GM12873 (cell line): Measurements from ENCODE around the gene ARPC5L.
A peak's percentile ranks its signal among the peaks of the same experiment; 100 is the strongest.

Experiments used
- CTCF ChIP-seq: IDR thresholded peaks from 2 replicates; pipeline ENCODE4 v1.5.1; 2012; ENCODE audit warnings: low read depth, mild to moderate bottlenecking, moderate library complexity, low read length, control low read depth; ENCODE audit not compliant: insufficient read depth; ENCODE audit errors: missing control alignments

The ARPC5L gene

DNA sequence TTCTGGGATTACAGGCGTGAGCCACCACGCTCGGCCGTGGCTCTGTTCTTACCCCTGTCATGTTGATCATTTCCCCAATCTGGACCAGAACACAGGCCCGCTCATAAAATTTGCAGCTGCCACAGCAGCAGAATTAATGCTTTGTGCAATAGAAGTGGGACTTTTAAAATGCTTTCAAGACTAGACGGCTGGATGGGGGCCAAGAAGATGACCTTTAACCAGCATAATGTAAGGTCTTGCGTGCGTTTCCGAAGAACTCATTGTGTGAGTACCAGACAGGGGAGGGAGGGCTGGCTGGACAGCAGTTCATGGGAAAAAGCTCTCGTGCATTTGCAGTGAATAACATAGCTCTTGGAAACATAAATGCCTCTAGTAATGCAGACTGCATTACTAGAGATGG is 12.1 kb upstream of the ARPC5L start:
- no peak for TF ChIP-seq CTCF

DNA sequence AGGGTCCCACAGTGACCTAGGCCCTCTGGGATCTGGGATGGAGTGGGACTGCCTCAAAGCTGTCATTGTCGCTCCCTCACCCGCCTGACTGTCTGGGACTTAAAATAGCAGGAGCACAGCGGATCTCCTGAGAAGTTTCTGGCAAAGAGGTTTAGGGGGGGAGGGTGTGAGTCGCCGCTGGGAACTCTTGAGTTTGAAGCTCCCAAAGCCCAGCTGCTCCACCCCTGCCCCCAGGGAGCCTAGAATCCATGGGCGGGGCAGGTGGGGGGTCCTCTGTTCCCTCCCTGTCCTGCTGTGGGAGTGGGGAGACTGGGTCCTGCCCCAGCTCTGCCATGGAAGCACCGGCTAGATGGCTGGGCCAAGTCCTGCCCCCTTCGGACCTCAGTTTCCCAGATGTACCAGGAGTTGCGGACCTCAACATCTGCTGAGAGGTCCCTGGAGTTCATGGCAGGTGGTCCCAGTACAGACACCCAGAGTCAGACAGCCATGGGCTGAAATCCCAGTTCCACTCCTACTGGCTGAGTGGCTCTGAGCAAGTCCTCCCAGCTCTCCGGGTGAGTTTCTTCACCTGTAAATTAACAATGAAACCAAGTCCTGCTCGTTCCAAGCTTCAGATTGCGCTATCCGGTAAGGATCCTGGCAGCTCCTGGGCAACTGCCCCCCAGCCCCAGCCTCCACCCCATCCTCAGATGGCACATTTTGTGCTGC is 9.7 kb upstream of the ARPC5L start:
- TF ChIP-seq CTCF, result no peak

GRCh38 chr9:124852829-124853531 is 8.9 kb upstream of the ARPC5L start, which contains the start of gene WDR38:
Gene WDR38, plus strand, starts transcription at chr9:124853460. Its CDS starts 72 bp downstream, at chr9:124853532.
- peak; percentile 85 for TF ChIP-seq CTCF

DNA sequence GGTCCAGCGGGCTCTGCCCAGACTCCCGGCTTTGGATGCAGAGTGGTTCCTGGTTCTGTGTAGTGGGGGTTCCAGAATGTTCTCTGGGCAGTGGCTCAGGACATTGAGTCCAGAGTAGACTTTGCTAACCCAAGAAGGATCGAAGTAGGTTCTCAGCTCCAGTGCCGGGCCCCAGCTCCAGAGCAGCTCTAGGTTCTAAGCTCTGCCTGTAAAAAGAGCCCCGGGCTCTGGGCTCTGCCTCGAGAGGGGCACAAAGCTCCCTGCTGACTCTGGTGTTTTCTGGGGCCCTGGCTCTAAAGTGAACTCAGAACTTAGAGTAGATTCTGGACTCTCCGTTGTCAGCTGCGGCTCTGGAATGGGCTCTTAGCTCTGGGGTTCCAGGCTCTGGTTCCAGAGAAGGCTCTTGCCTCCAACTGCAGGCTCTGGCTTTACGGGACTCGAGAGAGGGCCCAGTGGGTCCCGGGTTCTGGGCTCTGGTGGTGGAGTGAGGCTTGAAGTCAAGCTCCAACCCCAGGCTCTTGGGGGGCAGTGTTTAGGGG is 8.3 kb upstream of the ARPC5L start:
- no peak for TF ChIP-seq CTCF

DNA sequence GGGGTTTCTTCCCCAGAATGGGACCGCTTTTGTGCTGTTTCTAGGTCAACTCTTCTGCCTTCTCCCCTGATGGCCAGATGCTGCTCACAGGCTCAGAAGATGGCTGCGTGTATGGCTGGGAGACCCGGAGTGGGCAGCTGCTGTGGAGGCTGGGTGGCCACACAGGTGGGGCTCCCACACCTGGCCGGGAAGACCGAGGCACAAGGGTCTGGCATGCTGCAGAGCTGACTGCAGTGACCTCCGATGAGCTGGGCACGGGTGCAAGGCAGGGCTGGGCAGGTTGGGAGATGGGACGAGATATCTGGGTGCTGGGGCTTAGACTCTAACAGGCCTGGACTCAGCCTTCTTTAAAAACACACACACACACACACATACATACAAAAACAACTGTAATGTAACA is 7.8 kb upstream of the ARPC5L start:
- no peak for TF ChIP-seq CTCF

- no peak for TF ChIP-seq CTCF
Measured at GRCh38 chr9:124854822-124855221, 7.1 kb upstream of the ARPC5L start.

GRCh38 chr9:124855566-124855943 is 6.4 kb upstream of the ARPC5L start:
- no peak for TF ChIP-seq CTCF
